Coronary artery (tissue), 2 donors: ENCODE results near the gene FSHR.

Source experiments
- DNase-seq: peaks from one replicate; pipeline ENCODE4 v3.0.0-alpha.2; 2017; ENCODE audit warnings: low spot score
- H3K27ac ChIP-seq, 2 donors: fragments of 200-600 bp; sonication (generic); one replicate each; pipeline ENCODE4 v1.5.1; 2016 to 2019
- H3K4me3 ChIP-seq: fragments of 200-600 bp; sonication (generic); 2 replicates; pipeline ENCODE4 v1.5.1; 2016; ENCODE audit warnings: mild to moderate bottlenecking, moderate library complexity
- CTCF ChIP-seq: fragments of 200-600 bp; sonication (generic); IDR thresholded peaks from one replicate; pipeline ENCODE4 v1.5.1; 2019; ENCODE audit warnings: antibody characterized with exemption

The FSHR gene

GRCh38 chr2:49154140-49154539 is at the start of gene FSHR:
Gene FSHR (minus strand): TSS chr2:49154515. CDS start chr2:49154417, 98 bp downstream.
- no peak within 1 kb of the TSS for H3K27ac ChIP-seq
- TF ChIP-seq CTCF = no peak

GRCh38 chr2:49199266-49199665 is 45.0 kb upstream of the FSHR start:
- DNase-seq = no peak
- TF ChIP-seq CTCF = no peak
- Histone ChIP-seq H3K4me3 (no peak overlapping the region), H3K27ac (no peak overlapping the region)

More at GRCh38 chr2:49154140-49154539, at the start of gene FSHR:
- no peak within 1 kb of the TSS for H3K4me3 ChIP-seq
- no peak for DNase-seq

GRCh38 chr2:49194701-49195100 is 40.4 kb upstream of the FSHR start:
- DNase-seq = no peak
- TF ChIP-seq CTCF = no peak
- no peak overlapping the region for H3K4me3 ChIP-seq
- no peak overlapping the region for H3K27ac ChIP-seq

- no peak for TF ChIP-seq CTCF
- H3K27ac ChIP-seq = no peak overlapping the region
- DNase-seq = no peak
- H3K4me3 ChIP-seq = no peak overlapping the region
Measured at GRCh38 chr2:49192036-49192435, 37.7 kb upstream of the FSHR start.

GRCh38 chr2:49189512-49190225 is 35.4 kb upstream of the FSHR start:
- DNase-seq = no peak
- Histone ChIP-seq H3K4me3 (no peak overlapping the region), H3K27ac (no peak overlapping the region)
- TF ChIP-seq CTCF = no peak

GRCh38 chr2:49186050-49186648 is 31.8 kb upstream of the FSHR start:
- H3K27ac ChIP-seq = no peak overlapping the region
- no peak overlapping the region for H3K4me3 ChIP-seq
- no peak for TF ChIP-seq CTCF
- no peak for DNase-seq

GRCh38 chr2:49178656-49179055 is 24.3 kb upstream of the FSHR start:
- no peak for TF ChIP-seq CTCF

More at GRCh38 chr2:49178656-49179055, 24.3 kb upstream of the FSHR start:
- Histone ChIP-seq H3K4me3 (no peak overlapping the region), H3K27ac (no peak overlapping the region)
- DNase-seq = no peak
